Naive thymus-derived CD4-positive, alpha-beta T cell (primary cell): ENCODE data around the gene HHLA2. TPM values are rescaled to one million over a fixed set of nuclear protein-coding genes. Genes with fewer than 3 reads are reported as not detected.
"Not testable (repeated sequence)": the region's sequence is repeated elsewhere in the genome, so short reads cannot be mapped to it uniquely, and the experiment has no call there.

Experiments used
- ATAC-seq: fragments of 150-1000 bp; cut with Tn5 transposase; 2 replicates; pipeline ENCODE4 v1.10.0; 2021; ENCODE audit warnings: mild to moderate bottlenecking, moderate library complexity
- CTCF ChIA-PET: fragments of 350-600 bp; sonication (Branson Sonifier 250); formaldehyde crosslinking; loops from one replicate; lab custom pipeline; 2021; ENCODE audit warnings: antibody characterized with exemption; lab: Charles Lee
- POLR2A ChIA-PET: fragments of 350-600 bp; sonication (Branson Sonifier 250); formaldehyde crosslinking; loops from one replicate; lab custom pipeline; 2021; ENCODE audit warnings: antibody characterized with exemption, inconsistent platforms; lab: Charles Lee
- DNase-seq, 9 donors: peaks; one replicate each; pipeline versions ENCODE4 v3.0.0 to v3.0.0-alpha.2; 2020 to 2022; ENCODE audit warnings: mixed read lengths in 1 of 9
- H3K27ac ChIP-seq: one replicate; pipeline ENCODE4 v1.7.0; 2013; ENCODE audit warnings: mild to moderate bottlenecking, low read depth, low read length, moderate library complexity
- H3K27me3 ChIP-seq, 2 donors: one replicate each; pipeline ENCODE4 v1.7.0; 2013; ENCODE audit warnings: low read length in 2 of 2, mild to moderate bottlenecking in 2 of 2, moderate library complexity in 2 of 2; ENCODE audit not compliant: control insufficient read depth in 2 of 2, insufficient read depth in 2 of 2
- H3K36me3 ChIP-seq, 3 experiments: 1 replicate in 2 of 3; 2 replicates in 1 of 3; pipeline ENCODE4 v1.7.0; 2013; ENCODE audit warnings: low read length in 3 of 3, mild to moderate bottlenecking in 3 of 3, moderate library complexity in 1 of 3; ENCODE audit not compliant: insufficient read depth in 3 of 3, control insufficient read depth in 2 of 3
- H3K4me1 ChIP-seq, 2 donors: one replicate each; pipeline ENCODE4 v1.7.0; 2013; ENCODE audit warnings: low read length in 2 of 2, mild to moderate bottlenecking in 2 of 2, moderate library complexity in 1 of 2; ENCODE audit not compliant: control insufficient read depth in 2 of 2, insufficient read depth in 2 of 2
- H3K4me3 ChIP-seq: 2 replicates; pipeline ENCODE4 v1.7.0; 2013; ENCODE audit warnings: mild to moderate bottlenecking, low read length
- H3K9me3 ChIP-seq, 3 experiments: 1 replicate in 2 of 3; 2 replicates in 1 of 3; pipeline ENCODE4 v1.7.0; 2013; ENCODE audit warnings: low read length in 3 of 3; ENCODE audit not compliant: control insufficient read depth in 2 of 3
- H3K27ac Mint-ChIP-seq, 9 donors: one replicate each; pipeline ENCODE4 v1.8.0; 2020 to 2022; ENCODE audit warnings: mixed read lengths in 9 of 9, mild to moderate bottlenecking in 8 of 9, moderate library complexity in 5 of 9, inconsistent platforms in 2 of 9
- H3K27me3 Mint-ChIP-seq, 5 donors: one replicate each; pipeline ENCODE4 v1.8.0; 2021 to 2022; ENCODE audit warnings: mixed read lengths in 5 of 5, mild to moderate bottlenecking in 1 of 5
- H3K36me3 Mint-ChIP-seq, 5 donors: one replicate each; pipeline ENCODE4 v1.8.0; 2020 to 2022; ENCODE audit warnings: mixed read lengths in 5 of 5, mild to moderate bottlenecking in 3 of 5, inconsistent platforms in 1 of 5
- H3K4me1 Mint-ChIP-seq, 7 donors: one replicate each; pipeline ENCODE4 v1.8.0; 2020 to 2022; ENCODE audit warnings: mixed read lengths in 7 of 7, mild to moderate bottlenecking in 3 of 7, inconsistent platforms in 1 of 7
- H3K4me3 Mint-ChIP-seq, 10 donors: one replicate each; pipeline ENCODE4 v1.8.0; 2020 to 2022; ENCODE audit warnings: mild to moderate bottlenecking in 10 of 10, mixed read lengths in 10 of 10, moderate library complexity in 6 of 10, inconsistent platforms in 2 of 10
- H3K9me3 Mint-ChIP-seq, 11 donors: one replicate each; pipeline ENCODE4 v1.8.0; 2020 to 2022; ENCODE audit warnings: mixed read lengths in 11 of 11, mild to moderate bottlenecking in 4 of 11, inconsistent platforms in 1 of 11, moderate library complexity in 1 of 11
- intact Hi-C, 2 donors: fragments of 100-400 bp; cut with micrococcal nuclease; formaldehyde crosslinking; loops; one replicate each; pipeline ENCODE4 v1.15.1; 2023
- polyA plus RNA-seq, 2 donors: library from polyadenylated mRNA; unstranded; fragments of 300-500 nt; fragmentation: Illumina TruSeq; gene quantifications; one replicate each; pipeline ENCODE4 v1.2.3, GENCODE V29; 2021
- total RNA-seq, 6 experiments: library from RNA in 5 of 6; stranded (reverse) in 5 of 6; gene quantifications; 1 replicate in 5 of 6; 2 replicates in 1 of 6; pipeline ENCODE4 v1.2.3 and lab custom pipeline; 2021 to 2026

Gene HHLA2
- total and polyA plus RNA-seq, 7 experiments from 2014 or later = 0.13 to 4.5 (median 0.34) TPM; not detected in 1

GRCh38 chr3:108354562-108354961 lies 58.2 kb downstream of the HHLA2 start:
- H3K4me3 Mint-ChIP-seq = no peak overlapping the region
- H3K9me3 Mint-ChIP-seq = peaks cover 0 to 10% (median 0%) of the 10 kb centered on the region in 11 donors
- peaks cover 0 to 29% (median 0%) of the 10 kb centered on the region in 5 donors for H3K36me3 Mint-ChIP-seq
- Histone ChIP-seq H3K36me3 (no peaks in the 10 kb centered on the region), H3K27ac (no peak overlapping the region), H3K27me3 (no peaks in the 10 kb centered on the region), H3K4me1 (no peaks in the 10 kb centered on the region), H3K9me3 (no peaks in the 10 kb centered on the region), H3K4me3 (no peak overlapping the region)
- DNase-seq (no peak), ATAC-seq (no peak)
- ChIA-PET POLR2A (no interaction called here), CTCF (no interaction called here)
- H3K4me1 Mint-ChIP-seq = no peaks in the 10 kb centered on the region
- peaks cover 0 to 2% (median 0%) of the 10 kb centered on the region in 5 donors for H3K27me3 Mint-ChIP-seq
- intact Hi-C loops = no loop called here
- H3K27ac Mint-ChIP-seq = no peak overlapping the region

GRCh38 chr3:108357042-108357441 lies 60.7 kb downstream of the HHLA2 start:
- Histone ChIP-seq H3K27me3 (no peaks in the 10 kb centered on the region), H3K9me3 (no peaks in the 10 kb centered on the region), H3K4me3 (no peak overlapping the region), H3K27ac (no peak overlapping the region), H3K36me3 (no peaks in the 10 kb centered on the region), H3K4me1 (no peaks in the 10 kb centered on the region)
- ChIA-PET POLR2A (no interaction called here), CTCF (no interaction called here)
- no peaks in the 10 kb centered on the region for H3K4me1 Mint-ChIP-seq
- no peak overlapping the region for H3K27ac Mint-ChIP-seq
- H3K36me3 Mint-ChIP-seq = peaks cover 0 to 28% (median 0%) of the 10 kb centered on the region in 5 donors
- ATAC-seq = no peak
- peaks cover 0 to 8% (median 0%) of the 10 kb centered on the region in 11 donors for H3K9me3 Mint-ChIP-seq
- H3K4me3 Mint-ChIP-seq = no peak overlapping the region
- H3K27me3 Mint-ChIP-seq = no peaks in the 10 kb centered on the region
- intact Hi-C loops = no loop called here
- DNase-seq = no peak

- CTCF ChIA-PET = no interaction called here
- DNase-seq (no peak), ATAC-seq (no peak)
- Mint-ChIP-seq H3K4me1 (no peaks in the 10 kb centered on the region), H3K4me3 (no peak overlapping the region), H3K9me3 (peaks cover 0 to 8% (median 0%) of the 10 kb centered on the region in 11 donors), H3K27me3 (no peaks in the 10 kb centered on the region), H3K27ac (no peak overlapping the region), H3K36me3 (peaks cover 0 to 30% (median 0%) of the 10 kb centered on the region in 5 donors)
- H3K36me3 ChIP-seq = no peaks in the 10 kb centered on the region
- intact Hi-C loops = no loop called here
- H3K4me3 ChIP-seq = no peak overlapping the region
- POLR2A ChIA-PET = no interaction called here
- H3K4me1 ChIP-seq = no peaks in the 10 kb centered on the region
- H3K27ac ChIP-seq = no peak overlapping the region
- no peaks in the 10 kb centered on the region for H3K27me3 ChIP-seq
- no peaks in the 10 kb centered on the region for H3K9me3 ChIP-seq
Measured at GRCh38 chr3:108359011-108359410, 62.7 kb downstream of the HHLA2 start.

GRCh38 chr3:108376026-108376425 lies 79.7 kb downstream of the HHLA2 start:
- Mint-ChIP-seq H3K4me1 (no peaks in the 10 kb centered on the region), H3K9me3 (peaks cover 0 to 6% (median 0%) of the 10 kb centered on the region in 11 donors), H3K27me3 (no peaks in the 10 kb centered on the region), H3K27ac (no peak overlapping the region), H3K36me3 (peaks cover 0 to 19% (median 0%) of the 10 kb centered on the region in 5 donors), H3K4me3 (no peak overlapping the region)
- ATAC-seq (no peak), DNase-seq (no peak)
- CTCF ChIA-PET = no interaction called here
- no peak overlapping the region for H3K4me3 ChIP-seq
- no peaks in the 10 kb centered on the region for H3K36me3 ChIP-seq
- no peaks in the 10 kb centered on the region for H3K27me3 ChIP-seq
- no peaks in the 10 kb centered on the region for H3K9me3 ChIP-seq
- intact Hi-C loops = no loop called here
- POLR2A ChIA-PET = no interaction called here
- no peak overlapping the region for H3K27ac ChIP-seq
- no peaks in the 10 kb centered on the region for H3K4me1 ChIP-seq

GRCh38 chr3:108377384-108377783 lies 81.0 kb downstream of the HHLA2 start:
- CTCF ChIA-PET = no interaction called here
- H3K36me3 ChIP-seq = no peaks in the 10 kb centered on the region
- H3K36me3 Mint-ChIP-seq = peaks cover 0 to 16% (median 0%) of the 10 kb centered on the region in 5 donors
- no peaks in the 10 kb centered on the region for H3K9me3 ChIP-seq
- H3K9me3 Mint-ChIP-seq = peaks cover 0 to 3% (median 0%) of the 10 kb centered on the region in 11 donors
- no peak overlapping the region for H3K27ac Mint-ChIP-seq
- no peak for ATAC-seq
- H3K4me3 Mint-ChIP-seq = no peak overlapping the region
- H3K4me1 Mint-ChIP-seq = no peaks in the 10 kb centered on the region
- intact Hi-C loops = no loop called here
- DNase-seq = no peak
- no peaks in the 10 kb centered on the region for H3K27me3 Mint-ChIP-seq
- no peaks in the 10 kb centered on the region for H3K27me3 ChIP-seq
- no peaks in the 10 kb centered on the region for H3K4me1 ChIP-seq
- POLR2A ChIA-PET = no interaction called here
- H3K27ac ChIP-seq = no peak overlapping the region
- H3K4me3 ChIP-seq = no peak overlapping the region

- ChIA-PET POLR2A (no interaction called here), CTCF (interaction anchor here (0.6 kb wide), 1 partner anchor 1142 kb away, joined by 3 read pairs; no protein-coding TSS in a partner anchor)
- Histone ChIP-seq H3K4me1 (no peaks in the 10 kb centered on the region), H3K36me3 (no peaks in the 10 kb centered on the region), H3K27ac (no peak overlapping the region), H3K27me3 (no peaks in the 10 kb centered on the region), H3K4me3 (no peak overlapping the region), H3K9me3 (no peaks in the 10 kb centered on the region)
- ATAC-seq (no peak), DNase-seq (no peak)
- Mint-ChIP-seq H3K36me3 (peaks cover 0 to 16% (median 0%) of the 10 kb centered on the region in 5 donors), H3K27me3 (peaks cover 0 to 2% (median 0%) of the 10 kb centered on the region in 5 donors), H3K4me1 (no peaks in the 10 kb centered on the region), H3K4me3 (no peak overlapping the region), H3K9me3 (peaks cover 0 to 3% (median 0%) of the 10 kb centered on the region in 11 donors), H3K27ac (no peak overlapping the region)
- intact Hi-C loops = no loop called here
Measured at GRCh38 chr3:108378153-108378951, 82.0 kb downstream of the HHLA2 start.

GRCh38 chr3:108378952-108379342 lies 82.6 kb downstream of the HHLA2 start:
- H3K4me1 ChIP-seq, H3K27me3 ChIP-seq, POLR2A ChIA-PET, H3K9me3 ChIP-seq, H3K27me3 Mint-ChIP-seq, intact Hi-C loops, H3K27ac Mint-ChIP-seq, H3K27ac ChIP-seq, ATAC-seq, DNase-seq, H3K4me3 ChIP-seq, H3K4me1 Mint-ChIP-seq, H3K36me3 ChIP-seq, H3K9me3 Mint-ChIP-seq, H3K4me3 Mint-ChIP-seq: not testable (repeated sequence)
- H3K36me3 Mint-ChIP-seq = peaks cover 0 to 16% (median 0%) of the 10 kb centered on the region in 5 donors
- CTCF ChIA-PET = interaction anchor here (0.6 kb wide), 1 partner anchor 1143 kb away, joined by 3 read pairs; no protein-coding TSS in a partner anchor
